PFSK-1 (cell line): Measurements from ENCODE around the gene FCF1.

Experiments
- FOXP2 ChIP-seq: optimal IDR thresholded peaks from 2 replicates; pipeline ENCODE3; 2011; ENCODE audit warnings: borderline replicate concordance, control low read depth, inconsistent platforms; ENCODE audit not compliant: insufficient read depth; ENCODE audit errors: extremely low read length, extremely low read depth
- POLR2AphosphoS5 ChIP-seq: IDR thresholded peaks from 2 replicates; pipeline ENCODE4 v1.6.1; 2012; ENCODE audit warnings: low read depth, mild to moderate bottlenecking, control low read depth, low read length, moderate library complexity
- SIN3A ChIP-seq: IDR thresholded peaks from 2 replicates; pipeline ENCODE4 v1.6.1; 2012; ENCODE audit warnings: mild to moderate bottlenecking, low read length, moderate library complexity, borderline replicate concordance; ENCODE audit not compliant: insufficient read depth
- TAF1 ChIP-seq: IDR thresholded peaks from 2 replicates; pipeline ENCODE4 v1.6.1; 2012; ENCODE audit warnings: low read length, control low read depth, borderline replicate concordance; ENCODE audit not compliant: insufficient read depth
- TF ChIP-seq, protein P1 (sequence below), 2 experiments: IDR thresholded peaks; 2 replicates each; pipeline versions ENCODE4 v1.6.1 to v1.8.0; 2011 to 2012; ENCODE audit warnings: low read depth in 2 of 2, low read length in 2 of 2, control low read depth in 1 of 2, inconsistent platforms in 1 of 2, mild to moderate bottlenecking in 1 of 2, moderate library complexity in 1 of 2; ENCODE audit not compliant: insufficient read depth in 1 of 2

The FCF1 gene

DNA sequence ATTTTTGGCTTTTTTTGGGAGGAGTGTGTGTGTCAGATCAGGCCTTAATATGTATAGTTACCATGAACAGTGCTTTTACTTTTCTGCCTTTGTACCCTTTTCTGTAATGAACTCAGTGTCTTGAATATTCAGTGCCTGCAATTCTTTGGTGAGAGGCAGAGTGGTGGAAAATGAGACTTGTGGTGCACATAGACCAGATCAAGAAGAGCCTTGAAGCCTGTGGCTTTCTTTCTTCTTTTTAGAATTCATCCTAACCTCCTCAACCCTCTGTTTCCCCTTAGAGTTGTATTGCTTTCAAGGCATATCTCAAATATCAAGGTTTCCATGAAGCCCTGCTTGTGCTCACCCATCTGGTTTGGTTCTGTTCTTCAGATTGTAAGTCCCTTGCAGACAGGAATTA lies 52.8 kb downstream of the FCF1 start:
- TF ChIP-seq FOXP2 = no peak
- no peak for TF ChIP-seq POLR2AphosphoS5
- no peak for TF ChIP-seq SIN3A
- TF ChIP-seq, protein P1, sequence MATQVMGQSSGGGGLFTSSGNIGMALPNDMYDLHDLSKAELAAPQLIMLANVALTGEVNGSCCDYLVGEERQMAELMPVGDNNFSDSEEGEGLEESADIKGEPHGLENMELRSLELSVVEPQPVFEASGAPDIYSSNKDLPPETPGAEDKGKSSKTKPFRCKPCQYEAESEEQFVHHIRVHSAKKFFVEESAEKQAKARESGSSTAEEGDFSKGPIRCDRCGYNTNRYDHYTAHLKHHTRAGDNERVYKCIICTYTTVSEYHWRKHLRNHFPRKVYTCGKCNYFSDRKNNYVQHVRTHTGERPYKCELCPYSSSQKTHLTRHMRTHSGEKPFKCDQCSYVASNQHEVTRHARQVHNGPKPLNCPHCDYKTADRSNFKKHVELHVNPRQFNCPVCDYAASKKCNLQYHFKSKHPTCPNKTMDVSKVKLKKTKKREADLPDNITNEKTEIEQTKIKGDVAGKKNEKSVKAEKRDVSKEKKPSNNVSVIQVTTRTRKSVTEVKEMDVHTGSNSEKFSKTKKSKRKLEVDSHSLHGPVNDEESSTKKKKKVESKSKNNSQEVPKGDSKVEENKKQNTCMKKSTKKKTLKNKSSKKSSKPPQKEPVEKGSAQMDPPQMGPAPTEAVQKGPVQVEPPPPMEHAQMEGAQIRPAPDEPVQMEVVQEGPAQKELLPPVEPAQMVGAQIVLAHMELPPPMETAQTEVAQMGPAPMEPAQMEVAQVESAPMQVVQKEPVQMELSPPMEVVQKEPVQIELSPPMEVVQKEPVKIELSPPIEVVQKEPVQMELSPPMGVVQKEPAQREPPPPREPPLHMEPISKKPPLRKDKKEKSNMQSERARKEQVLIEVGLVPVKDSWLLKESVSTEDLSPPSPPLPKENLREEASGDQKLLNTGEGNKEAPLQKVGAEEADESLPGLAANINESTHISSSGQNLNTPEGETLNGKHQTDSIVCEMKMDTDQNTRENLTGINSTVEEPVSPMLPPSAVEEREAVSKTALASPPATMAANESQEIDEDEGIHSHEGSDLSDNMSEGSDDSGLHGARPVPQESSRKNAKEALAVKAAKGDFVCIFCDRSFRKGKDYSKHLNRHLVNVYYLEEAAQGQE (IDR thresholded peaks at IDR 0.05; ENCODE audit: insufficient read depth in 1 of 2, low read depth in 2 of 2, low read length in 2 of 2) = no peak
- TF ChIP-seq TAF1 = no peak

DNA sequence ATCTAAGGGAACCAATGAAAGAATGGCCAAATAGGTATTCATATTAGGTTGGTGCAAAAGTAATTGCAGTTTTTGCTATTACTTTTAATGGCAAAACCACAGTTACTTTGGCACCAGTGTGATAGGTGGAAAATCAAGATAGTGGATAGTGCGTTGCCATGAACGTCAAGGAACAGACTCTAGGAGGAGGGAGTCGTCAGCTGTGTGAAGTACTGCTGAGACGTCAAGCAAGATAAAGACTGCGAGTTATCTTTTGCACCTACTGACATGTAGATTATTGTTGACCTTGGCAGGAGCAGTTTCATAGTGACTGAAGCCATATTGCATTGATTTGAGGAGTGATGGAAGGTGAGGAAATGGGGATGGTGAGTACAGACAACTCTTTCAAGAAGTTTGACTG lies 58.5 kb downstream of the FCF1 start:
- TF ChIP-seq FOXP2 = no peak
- TF ChIP-seq, protein P1 (IDR thresholded peaks at IDR 0.05; ENCODE audit: insufficient read depth in 1 of 2, low read depth in 2 of 2, low read length in 2 of 2) = no peak
- TF ChIP-seq TAF1 = no peak
- no peak for TF ChIP-seq POLR2AphosphoS5
- no peak for TF ChIP-seq SIN3A

DNA sequence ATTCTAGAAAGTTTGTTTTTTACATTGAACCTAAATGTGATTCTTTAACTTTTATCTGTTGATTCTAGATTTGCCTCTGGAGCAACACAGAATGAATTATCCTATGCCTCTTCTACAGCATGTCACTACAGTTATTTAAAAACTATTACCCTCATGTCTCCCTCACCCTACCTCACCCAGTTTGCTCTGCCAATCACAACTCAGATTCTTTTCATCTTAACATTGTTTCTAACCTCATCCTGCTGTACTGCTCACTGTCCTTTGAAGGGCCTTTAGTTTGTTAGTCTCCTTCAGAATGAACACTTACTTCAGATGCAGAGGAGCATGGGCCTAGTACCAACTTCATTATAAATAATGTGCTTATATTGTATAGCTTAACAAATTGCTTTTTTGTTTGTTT lies 71.7 kb downstream of the FCF1 start:
- TF ChIP-seq TAF1 (no peak), FOXP2 (no peak), SIN3A (no peak), POLR2AphosphoS5 (no peak)
- TF ChIP-seq, protein P1 (IDR thresholded peaks at IDR 0.05; ENCODE audit: insufficient read depth in 1 of 2, low read depth in 2 of 2, low read length in 2 of 2) = no peak

DNA sequence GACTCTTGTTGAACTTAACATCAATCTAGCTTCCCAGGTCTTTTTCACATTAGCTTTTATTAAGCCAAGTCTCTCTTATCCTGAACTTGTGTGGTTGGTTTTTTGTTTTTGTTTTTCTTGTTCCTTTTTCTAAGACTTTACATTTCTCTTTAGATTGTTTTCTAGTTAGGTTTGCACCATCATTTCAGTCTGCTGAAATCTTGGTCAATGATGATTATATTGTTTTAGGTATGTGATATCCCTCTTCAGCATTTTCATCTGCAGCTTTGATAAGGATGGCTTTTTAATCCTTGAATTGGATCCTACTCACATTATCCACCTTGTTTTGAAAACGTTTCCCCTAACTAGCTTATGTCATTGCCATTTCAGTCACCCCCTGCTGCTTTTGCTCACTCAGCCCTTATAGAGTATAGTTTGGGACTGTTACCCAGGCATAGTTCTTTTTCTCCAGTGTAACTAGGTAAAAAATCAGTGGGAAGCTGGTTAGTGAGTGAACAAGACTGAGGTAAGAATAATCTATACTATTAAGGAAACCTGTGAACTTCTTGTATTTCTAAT lies 72.2 kb downstream of the FCF1 start:
- no peak for TF ChIP-seq POLR2AphosphoS5
- TF ChIP-seq, protein P1 (IDR thresholded peaks at IDR 0.05; ENCODE audit: insufficient read depth in 1 of 2, low read depth in 2 of 2, low read length in 2 of 2) = no peak
- TF ChIP-seq SIN3A = no peak
- no peak for TF ChIP-seq TAF1
- no peak for TF ChIP-seq FOXP2

DNA sequence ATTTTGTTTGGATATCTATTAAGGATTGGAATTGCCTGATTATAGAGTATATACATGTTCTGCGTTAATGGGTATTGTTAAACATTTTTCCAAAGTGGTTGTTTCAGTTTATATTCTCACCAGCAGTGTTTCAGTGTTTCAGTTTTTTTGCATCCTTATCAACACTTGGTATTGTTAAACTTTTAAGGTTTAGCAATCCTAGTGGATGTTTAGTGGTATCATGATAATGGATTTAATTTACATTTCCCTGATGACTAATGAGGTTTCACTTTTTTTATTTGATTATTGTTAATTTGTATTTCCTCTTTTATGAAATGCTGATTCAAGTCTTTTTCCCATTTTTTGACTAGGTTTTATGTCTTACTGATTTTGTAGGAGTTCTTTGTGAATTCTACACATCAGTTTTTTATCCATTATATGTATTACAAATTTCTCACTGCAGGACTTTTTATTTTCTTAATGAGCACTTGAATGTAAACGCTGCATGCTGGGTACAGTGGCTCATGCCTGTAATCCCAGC lies 73.9 kb downstream of the FCF1 start:
- TF ChIP-seq FOXP2 (no peak), TAF1 (no peak)
